ENCODE measurements around the gene TTC7B.

GRCh38 chr14:90521930-90522483, 294.2 kb downstream of the TTC7B start:
- TF ChIP-seq, protein P1, sequence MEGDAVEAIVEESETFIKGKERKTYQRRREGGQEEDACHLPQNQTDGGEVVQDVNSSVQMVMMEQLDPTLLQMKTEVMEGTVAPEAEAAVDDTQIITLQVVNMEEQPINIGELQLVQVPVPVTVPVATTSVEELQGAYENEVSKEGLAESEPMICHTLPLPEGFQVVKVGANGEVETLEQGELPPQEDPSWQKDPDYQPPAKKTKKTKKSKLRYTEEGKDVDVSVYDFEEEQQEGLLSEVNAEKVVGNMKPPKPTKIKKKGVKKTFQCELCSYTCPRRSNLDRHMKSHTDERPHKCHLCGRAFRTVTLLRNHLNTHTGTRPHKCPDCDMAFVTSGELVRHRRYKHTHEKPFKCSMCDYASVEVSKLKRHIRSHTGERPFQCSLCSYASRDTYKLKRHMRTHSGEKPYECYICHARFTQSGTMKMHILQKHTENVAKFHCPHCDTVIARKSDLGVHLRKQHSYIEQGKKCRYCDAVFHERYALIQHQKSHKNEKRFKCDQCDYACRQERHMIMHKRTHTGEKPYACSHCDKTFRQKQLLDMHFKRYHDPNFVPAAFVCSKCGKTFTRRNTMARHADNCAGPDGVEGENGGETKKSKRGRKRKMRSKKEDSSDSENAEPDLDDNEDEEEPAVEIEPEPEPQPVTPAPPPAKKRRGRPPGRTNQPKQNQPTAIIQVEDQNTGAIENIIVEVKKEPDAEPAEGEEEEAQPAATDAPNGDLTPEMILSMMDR (conservative IDR thresholded peaks at IDR 0.05 in 1 of 2, IDR thresholded peaks at IDR 0.05 in 1 of 2; ENCODE audit: low read depth in 1 of 2, low read length in 2 of 2), result no peak
- TF ChIP-seq EZH2 (IDR thresholded peaks at IDR 0.05; ENCODE audit: low read length, missing control alignments), result no peak

Measured in fibroblast of lung (primary cell).